HEK293T (cell line): ENCODE results near the gene RFX3.

Source experiments
- CTCF ChIA-PET: fragments of 350-600 bp; formaldehyde crosslinking; extraction: SDS; loops from one replicate; lab custom pipeline; 2021; ENCODE audit warnings: antibody characterized with exemption, inconsistent platforms; lab: Yijun Ruan, JAX
- POLR2A ChIA-PET: fragments of 350-600 bp; formaldehyde crosslinking; extraction: SDS; loops from one replicate; lab custom pipeline; 2020; ENCODE audit warnings: antibody characterized with exemption, inconsistent platforms; lab: Yijun Ruan, JAX
- DNase-seq: peaks from one replicate; pipeline ENCODE4 v3.0.0; 2012; ENCODE audit warnings: mixed read lengths; ENCODE audit errors: extremely low spot score
- ARNT ChIP-seq: fragments of 450-650 bp; IDR thresholded peaks from 2 replicates; pipeline ENCODE4 v1.6.1; 2017; ENCODE audit warnings: mild to moderate bottlenecking
- BHLHE40 ChIP-seq: fragments of 450-650 bp; IDR thresholded peaks from 2 replicates; pipeline ENCODE4 v1.6.1; 2016; ENCODE audit warnings: mild to moderate bottlenecking, moderate library complexity, borderline replicate concordance
- CTBP1 ChIP-seq: fragments of 450-650 bp; IDR thresholded peaks from 2 replicates; pipeline ENCODE4 v1.6.1; 2016; ENCODE audit warnings: borderline replicate concordance
- ELF4 ChIP-seq: fragments of 450-650 bp; IDR thresholded peaks from 2 replicates; pipeline ENCODE4 v1.6.1; 2017; ENCODE audit warnings: antibody characterized with exemption
- FOXA1 ChIP-seq: fragments of 450-650 bp; IDR thresholded peaks from 2 replicates; pipeline ENCODE4 v1.6.1; 2016; ENCODE audit warnings: mild to moderate bottlenecking
- FOXK2 ChIP-seq: fragments of 450-650 bp; IDR thresholded peaks from 2 replicates; pipeline ENCODE4 v1.6.1; 2016; ENCODE audit warnings: mild to moderate bottlenecking
- FOXM1 ChIP-seq: fragments of 450-650 bp; IDR thresholded peaks from 2 replicates; pipeline ENCODE4 v1.6.1; 2017; ENCODE audit warnings: mild to moderate bottlenecking, borderline replicate concordance
- HDGF ChIP-seq: fragments of 450-650 bp; IDR thresholded peaks from 2 replicates; pipeline ENCODE4 v1.6.1; 2017; ENCODE audit warnings: antibody characterized with exemption, borderline replicate concordance
- L3MBTL2 ChIP-seq: fragments of 450-650 bp; conservative IDR thresholded peaks from 2 replicates; pipeline ENCODE4 v1.6.1; 2016; ENCODE audit warnings: mild to moderate bottlenecking
- LEF1 ChIP-seq: fragments of 450-650 bp; IDR thresholded peaks from 2 replicates; pipeline ENCODE4 v1.6.1; 2017; ENCODE audit warnings: mild to moderate bottlenecking, borderline replicate concordance
- NFRKB ChIP-seq: fragments of 450-650 bp; IDR thresholded peaks from 2 replicates; pipeline ENCODE4 v1.6.1; 2016; ENCODE audit warnings: mild to moderate bottlenecking, moderate library complexity
- SP1 ChIP-seq: fragments of 450-650 bp; IDR thresholded peaks from 2 replicates; pipeline ENCODE4 v1.6.1; 2017
- SUZ12 ChIP-seq: fragments of 450-650 bp; IDR thresholded peaks from 2 replicates; pipeline ENCODE4 v1.6.1; 2016; ENCODE audit warnings: mild to moderate bottlenecking
- TARDBP ChIP-seq: fragments of 450-650 bp; IDR thresholded peaks from 2 replicates; pipeline ENCODE4 v1.6.1; 2016
- ZNF384 ChIP-seq: fragments of 450-650 bp; IDR thresholded peaks from 2 replicates; pipeline ENCODE4 v1.6.1; 2016
- TF ChIP-seq, protein P1 (sequence below): fragments of 450-650 bp; IDR thresholded peaks from 2 replicates; pipeline ENCODE4 v1.6.1; 2016

The RFX3 gene

DNA sequence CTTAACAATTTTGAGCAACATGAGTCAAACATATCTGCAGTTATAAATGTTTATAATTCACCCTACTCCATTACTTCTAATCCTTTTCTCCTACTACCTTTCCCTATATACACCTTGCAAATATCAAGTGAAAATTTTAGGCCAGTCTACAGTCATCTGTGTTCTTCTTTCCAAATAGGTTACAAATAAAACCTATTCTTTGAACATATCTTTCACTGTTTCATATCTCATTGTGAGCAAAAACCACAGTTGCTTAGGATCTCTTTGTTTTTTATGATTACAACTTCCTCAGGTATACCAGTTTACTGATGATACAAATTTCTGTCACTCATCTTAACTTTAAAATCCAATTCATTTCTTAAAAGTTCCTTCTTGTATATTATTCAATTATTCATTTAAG lies 34.4 kb downstream of the RFX3 start:
- CTCF ChIA-PET: no interaction called here
- TF ChIP-seq, protein P1, sequence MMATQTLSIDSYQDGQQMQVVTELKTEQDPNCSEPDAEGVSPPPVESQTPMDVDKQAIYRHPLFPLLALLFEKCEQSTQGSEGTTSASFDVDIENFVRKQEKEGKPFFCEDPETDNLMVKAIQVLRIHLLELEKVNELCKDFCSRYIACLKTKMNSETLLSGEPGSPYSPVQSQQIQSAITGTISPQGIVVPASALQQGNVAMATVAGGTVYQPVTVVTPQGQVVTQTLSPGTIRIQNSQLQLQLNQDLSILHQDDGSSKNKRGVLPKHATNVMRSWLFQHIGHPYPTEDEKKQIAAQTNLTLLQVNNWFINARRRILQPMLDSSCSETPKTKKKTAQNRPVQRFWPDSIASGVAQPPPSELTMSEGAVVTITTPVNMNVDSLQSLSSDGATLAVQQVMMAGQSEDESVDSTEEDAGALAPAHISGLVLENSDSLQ: no peak
- TF ChIP-seq NFRKB: no peak
- TF ChIP-seq CTBP1: no peak
- no peak for TF ChIP-seq ZNF384
- TF ChIP-seq ELF4: no peak
- no peak for TF ChIP-seq FOXM1
- TF ChIP-seq TARDBP: no peak
- TF ChIP-seq L3MBTL2: no peak
- no peak for TF ChIP-seq ARNT
- no peak for TF ChIP-seq LEF1
- TF ChIP-seq FOXK2: no peak
- no peak for TF ChIP-seq SP1
- TF ChIP-seq HDGF: no peak
- no peak for TF ChIP-seq SUZ12
- no peak for TF ChIP-seq BHLHE40
- TF ChIP-seq FOXA1: no peak
- POLR2A ChIA-PET: no interaction called here
- no peak for DNase-seq

DNA sequence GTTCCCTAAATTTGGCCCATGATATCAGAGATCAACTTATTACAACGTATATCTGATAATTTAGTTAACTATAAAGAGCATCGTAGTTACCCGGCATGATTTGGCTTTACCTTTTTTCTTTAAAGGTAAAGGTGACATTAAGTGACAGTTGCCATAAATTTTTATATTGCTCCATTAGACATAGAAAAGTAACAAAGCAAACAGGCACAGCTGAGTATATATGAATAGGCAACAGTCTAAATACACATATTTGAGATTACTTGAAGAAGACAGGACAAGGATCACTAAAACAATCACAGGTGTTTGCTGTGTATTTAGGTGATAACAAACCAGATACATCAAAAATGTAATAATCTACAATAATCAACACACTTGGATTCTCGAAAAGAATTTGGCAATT lies 34.8 kb downstream of the RFX3 start:
- CTCF ChIA-PET: no interaction called here
- no peak for DNase-seq
- TF ChIP-seq CTBP1: no peak
- TF ChIP-seq L3MBTL2: no peak
- TF ChIP-seq SUZ12: no peak
- no peak for TF ChIP-seq ELF4
- TF ChIP-seq ZNF384: no peak
- TF ChIP-seq FOXA1: no peak
- no peak for TF ChIP-seq SP1
- TF ChIP-seq NFRKB: no peak
- no peak for TF ChIP-seq FOXK2
- no peak for TF ChIP-seq ARNT
- no peak for TF ChIP-seq TARDBP
- no peak for TF ChIP-seq BHLHE40
- TF ChIP-seq FOXM1: no peak
- TF ChIP-seq, protein P1: no peak
- TF ChIP-seq LEF1: no peak
- TF ChIP-seq HDGF: no peak
- POLR2A ChIA-PET: no interaction called here

DNA sequence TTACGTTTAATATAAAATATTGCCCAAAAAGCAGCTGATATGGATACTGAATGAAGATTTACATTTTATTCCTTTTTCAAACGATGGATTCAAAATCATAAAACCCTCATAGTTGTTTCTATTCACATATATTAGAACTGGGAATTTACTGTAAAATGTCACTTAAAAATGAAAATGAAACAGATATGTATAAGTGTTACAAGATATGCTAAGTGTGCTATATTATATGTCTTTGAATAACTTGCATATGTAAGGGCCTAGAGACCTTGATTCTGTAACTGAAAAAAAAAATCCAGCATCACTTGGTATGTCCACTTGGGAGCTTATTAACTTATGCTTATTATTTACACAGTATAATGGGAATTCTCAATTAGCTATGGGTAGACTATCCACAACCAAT lies 43.2 kb downstream of the RFX3 start:
- no peak for DNase-seq
- CTCF ChIA-PET: interaction anchor here (0.6 kb wide), 1 partner anchor 884 kb away, joined by 3 read pairs; no protein-coding TSS in a partner anchor
- POLR2A ChIA-PET: interaction anchor here (0.8 kb wide), 1 partner anchor 44 kb away, joined by 3 read pairs; the partner anchor contains the start of gene RFX3
- TF ChIP-seq SP1 (no peak), ELF4 (no peak), FOXM1 (no peak), ARNT (no peak)

DNA sequence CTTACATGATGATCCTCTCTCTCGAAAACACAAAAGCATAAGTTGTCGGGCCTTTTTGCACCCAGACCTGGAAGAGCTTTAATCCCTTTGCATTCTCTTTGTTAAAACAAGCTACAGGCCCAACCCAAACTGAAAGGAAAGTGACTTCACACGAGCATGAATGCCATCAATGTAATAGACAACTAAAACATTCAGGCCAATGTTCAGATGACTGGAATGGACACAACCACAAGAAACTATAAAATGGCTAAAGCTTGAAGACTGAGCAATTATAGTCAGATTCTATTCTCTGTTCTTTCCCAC lies 45.5 kb downstream of the RFX3 start:
- CTCF ChIA-PET: no interaction called here

DNA sequence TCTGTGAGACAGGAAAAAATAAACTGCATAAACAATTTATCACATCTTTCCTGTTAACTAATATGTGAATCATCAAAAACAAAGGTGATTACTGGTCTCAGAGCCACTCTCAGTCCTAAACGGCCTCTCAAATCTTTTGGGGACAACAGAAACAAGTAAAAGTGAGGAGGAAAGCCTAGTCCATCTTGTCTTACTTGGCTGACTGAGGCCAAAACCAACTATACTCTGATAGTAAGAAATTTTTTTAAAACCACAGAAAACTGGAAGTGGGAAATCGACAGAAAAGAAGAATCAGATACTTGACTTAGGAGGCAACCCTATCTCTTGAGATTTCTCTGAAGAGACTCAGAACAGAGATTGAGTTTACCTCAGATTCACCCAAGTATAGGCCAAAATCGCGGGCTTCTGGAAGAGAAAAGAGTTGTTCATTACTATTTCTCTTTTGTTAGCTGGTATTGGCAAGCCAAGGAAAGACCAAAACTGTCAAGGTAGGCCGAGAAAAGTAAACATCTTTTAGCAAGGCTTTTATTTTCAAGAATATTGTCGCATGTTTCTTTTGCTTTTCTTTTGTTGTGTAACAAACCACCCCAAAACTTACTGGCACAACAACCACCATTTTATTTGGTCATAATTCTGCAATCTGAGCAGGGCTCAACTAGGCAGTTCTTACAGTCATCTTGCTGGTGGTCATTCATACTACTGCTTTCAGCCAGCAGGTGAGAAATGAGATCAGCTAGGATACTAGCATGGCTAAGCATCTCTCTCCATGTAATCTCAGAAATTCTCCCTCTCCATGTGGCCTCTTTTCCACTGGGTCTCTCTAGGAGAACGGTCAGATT lies 46.1 kb downstream of the RFX3 start:
- POLR2A ChIA-PET: no interaction called here
- no peak for DNase-seq
- TF ChIP-seq LEF1: no peak
- CTCF ChIA-PET: no interaction called here

More for the DNA sequence above, 45.5 kb downstream of the RFX3 start:
- POLR2A ChIA-PET: no interaction called here
- no peak for DNase-seq
- no peak for TF ChIP-seq CTBP1
- TF ChIP-seq LEF1: no peak
- TF ChIP-seq, protein P1: no peak
- no peak for TF ChIP-seq HDGF
- no peak for TF ChIP-seq BHLHE40
- TF ChIP-seq TARDBP: no peak
- no peak for TF ChIP-seq ZNF384
- no peak for TF ChIP-seq FOXA1
- no peak for TF ChIP-seq ARNT
- no peak for TF ChIP-seq SUZ12
- no peak for TF ChIP-seq SP1
- no peak for TF ChIP-seq L3MBTL2
- TF ChIP-seq FOXM1: no peak
- TF ChIP-seq NFRKB: no peak

DNA sequence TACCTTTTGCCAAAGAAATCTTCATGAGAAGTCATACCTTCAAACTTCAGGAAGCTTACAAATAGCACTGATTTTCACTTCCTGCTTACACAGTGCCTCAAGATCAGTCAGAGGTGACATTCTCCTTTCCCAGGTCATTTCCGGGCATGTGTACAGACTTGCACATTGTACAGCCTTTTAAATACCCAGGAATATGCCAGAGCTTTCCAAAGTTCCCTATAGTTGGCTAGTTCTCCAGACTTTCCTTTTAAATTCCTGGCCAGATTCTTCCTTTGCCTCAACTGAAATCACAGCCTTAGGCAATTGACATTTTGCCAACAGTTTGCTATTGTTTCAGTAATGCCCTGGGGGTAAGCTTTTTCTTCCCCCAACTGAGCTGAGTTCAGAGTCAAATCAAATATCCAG lies 47.2 kb downstream of the RFX3 start:
- POLR2A ChIA-PET: interaction anchor here (2.2 kb wide), 1 partner anchor 48 kb away, joined by 6 read pairs; no protein-coding TSS in a partner anchor
- no peak for DNase-seq
- CTCF ChIA-PET: no interaction called here
- TF ChIP-seq ZNF384 (no peak), FOXK2 (no peak), FOXA1 (no peak), FOXM1 (no peak), L3MBTL2 (no peak), NFRKB (no peak), ARNT (no peak), CTBP1 (no peak), ELF4 (no peak), SUZ12 (no peak), SP1 (no peak), LEF1 (no peak), BHLHE40 (no peak), HDGF (no peak), TARDBP (no peak)
- TF ChIP-seq, protein P1: no peak
